Measurements from ENCODE around the gene FBP2.

GRCh38 chr9:94538908-94539307 lies 54.7 kb downstream of the FBP2 start:
- no peak for TF ChIP-seq REST (IDR thresholded peaks at IDR 0.05; ENCODE audit: unreplicated experiment)
- no peak for TF ChIP-seq CTCF (conservative IDR thresholded peaks at IDR 0.05; ENCODE audit: low read depth in 2 of 2)
- TF ChIP-seq EZH2 (IDR thresholded peaks at IDR 0.05; ENCODE audit: low read depth, unreplicated experiment): no peak
- TF ChIP-seq POLR2AphosphoS5 (IDR thresholded peaks at IDR 0.05; ENCODE audit: low read depth): no peak
- no peak for TF ChIP-seq EZH2phosphoT487 (IDR thresholded peaks at IDR 0.05; ENCODE audit: unreplicated experiment)
- TF ChIP-seq NANOG (IDR thresholded peaks at IDR 0.05; ENCODE audit: borderline replicate concordance): no peak
- TF ChIP-seq ETS1 (IDR thresholded peaks at IDR 0.05): no peak
